ENCODE measurements around the gene DNAH11. TPM values are rescaled to one million over a fixed set of nuclear protein-coding genes. Genes with fewer than 3 reads are reported as not detected.

The DNAH11 gene
- total and polyA plus RNA-seq, 2 of the 8 experiments (the other 6 are each of a cell fraction or from before 2014, with no cell fraction given) = 1.8 to 4.9 TPM

- TF ChIP-seq KDM1A (IDR thresholded peaks at IDR 0.05; ENCODE audit: borderline replicate concordance, low read length) (no peak), JUND (IDR thresholded peaks at IDR 0.05; ENCODE audit: low read length) (no peak), YY1 (IDR thresholded peaks at IDR 0.05; ENCODE audit: low read depth, low read length) (no peak), RXRA (IDR thresholded peaks at IDR 0.05; ENCODE audit: insufficient read depth, low read depth, low read length) (no peak), SP2 (IDR thresholded peaks at IDR 0.05; ENCODE audit: low read length) (no peak), ATF3 (IDR thresholded peaks at IDR 0.05; ENCODE audit: insufficient read depth, low read depth, low read length) (no peak), TEAD4 (IDR thresholded peaks at IDR 0.05; ENCODE audit: low read depth, low read length) (no peak), EGR1 (IDR thresholded peaks at IDR 0.05; ENCODE audit: borderline replicate concordance, low read depth, low read length) (no peak), EP300 (IDR thresholded peaks at IDR 0.05; ENCODE audit: borderline replicate concordance in 1 of 2, low read depth in 2 of 2, low read length in 2 of 2) (no peak), ZNF274 (IDR thresholded peaks at IDR 0.05; ENCODE audit: borderline replicate concordance, extremely low read depth, low read length) (no peak), TBP (IDR thresholded peaks at IDR 0.05; ENCODE audit: low read depth, low read length) (0 out of 2 replicates have a peak, but pooled peaks have one; percentile 35), NANOG (IDR thresholded peaks at IDR 0.05; ENCODE audit: insufficient read depth, low read depth, low read length, poor library complexity, severe bottlenecking) (no peak), CHD1 (IDR thresholded peaks at IDR 0.05; ENCODE audit: low read depth, low read length) (no peak; the same call in 1 of the 2 replicates), FOSL1 (IDR thresholded peaks at IDR 0.05; ENCODE audit: insufficient read depth, low read depth, low read length) (no peak), CEBPB (IDR thresholded peaks at IDR 0.05; ENCODE audit: low read depth, low read length) (no peak), RNF2 (IDR thresholded peaks at IDR 0.05; ENCODE audit: borderline replicate concordance, low read depth, low read length, missing control alignments, poor library complexity, severe bottlenecking) (no peak), SIX5 (IDR thresholded peaks at IDR 0.05; ENCODE audit: low read depth, low read length) (no peak), RFX5 (IDR thresholded peaks at IDR 0.05; ENCODE audit: borderline replicate concordance, low read depth, low read length) (no peak), TCF12 (IDR thresholded peaks at IDR 0.05; ENCODE audit: low read depth, low read length) (no peak), CTCF (IDR thresholded peaks at IDR 0.05; ENCODE audit: control extremely low read depth in 1 of 3, insufficient read depth in 1 of 3, low read depth in 1 of 3, low read length in 3 of 3) (no peak)
These were observed 402.0 kb downstream of the DNAH11 start (continued) for GRCh38 chr7:21944616-21945453.
